Esophagus muscularis mucosa (tissue), 2 donors: ENCODE results near the gene SEPHS1.

Source experiments
- EP300 ChIP-seq: sonication (generic); formaldehyde crosslinking; IDR thresholded peaks from one replicate; pipeline ENCODE4 v1.6.1; 2017; ENCODE audit warnings: antibody characterized with exemption
- POLR2A ChIP-seq: fragments of 450-650 bp; IDR thresholded peaks from one replicate; pipeline ENCODE4 v1.6.1; 2017; ENCODE audit warnings: antibody characterized with exemption, moderate library complexity, mild to moderate bottlenecking, low read depth

- no peak for TF ChIP-seq POLR2A
- no peak for TF ChIP-seq EP300
Observed at GRCh38 chr10:13329565-13329964, 18.5 kb downstream of the SEPHS1 start.
